Measurements from ENCODE around the gene MYL6.

MYL6 gene

GRCh38 chr12:56145217-56145616 is 12.9 kb upstream of the MYL6 start (continued):
- no peak for TF ChIP-seq ZNF548 (tag by site-specific recombination; IDR thresholded peaks at IDR 0.05)
- TF ChIP-seq ZNF221 (tag by site-specific recombination; IDR thresholded peaks at IDR 0.05; ENCODE audit: borderline replicate concordance) = no peak

- H3K4me3 ChIP-seq (ENCODE audit: low read depth, low read length) = no peak overlapping the region
- CTCF ChIA-PET = interaction anchor here (0.7 kb wide), 1 partner anchor 1847 kb away, joined by 3 read pairs; no protein-coding TSS in a partner anchor
- POLR2A ChIA-PET = interaction anchor here (0.7 to 3.6 kb wide), 2 partner anchors 13 to 19 kb away, joined by 4 to 22 read pairs; partner anchors contain the start of gene ESYT1
- TF ChIP-seq ZNF214 (tag by site-specific recombination; IDR thresholded peaks at IDR 0.05; ENCODE audit: borderline replicate concordance) = no peak
- 0 out of 2 replicates have a peak, but pooled peaks have one; percentile 24 for TF ChIP-seq IKZF3 (tag by site-specific recombination; IDR thresholded peaks at IDR 0.05)
- no peak for TF ChIP-seq SALL2 (tag by site-specific recombination; IDR thresholded peaks at IDR 0.05; ENCODE audit: borderline replicate concordance)
- TF ChIP-seq ZNF341 (tag by site-specific recombination; IDR thresholded peaks at IDR 0.05; ENCODE audit: low read depth) = no peak
- peak; percentile 28; the same call in 1 of the 2 replicates for TF ChIP-seq ZBTB48 (tag by site-specific recombination; IDR thresholded peaks at IDR 0.05)
- TF ChIP-seq PRDM10 (tag by site-specific recombination; IDR thresholded peaks at IDR 0.05) = peak; percentile 71
- 0 out of 2 replicates have a peak, but pooled peaks have one; percentile 16 for TF ChIP-seq PRDM6 (tag by site-specific recombination; IDR thresholded peaks at IDR 0.05)
- no peak for TF ChIP-seq ZNF335 (tag by site-specific recombination; conservative IDR thresholded peaks at IDR 0.05)
- H3K4me1 ChIP-seq (ENCODE audit: control insufficient read depth, insufficient read depth, low read length) = peaks cover 6% of the 10 kb centered on the region
- peaks cover 0 to 36% of the 10 kb centered on the region in 2 experiments; a peak in 2 of 3 replicates for H3K36me3 ChIP-seq (ENCODE audit: control insufficient read depth in 2 of 2, insufficient read depth in 1 of 2, low read length in 2 of 2)
- no peaks in the 10 kb centered on the region for H3K9me3 ChIP-seq (ENCODE audit: control insufficient read depth, insufficient read depth, low read depth, low read length)
- no peak overlapping the region for H3K27ac ChIP-seq (ENCODE audit: extremely low read depth, low read depth, low read length)
These were observed 11.4 kb upstream of the MYL6 start for GRCh38 chr12:56146492-56147460.

GRCh38 chr12:56150563-56150962 is 7.6 kb upstream of the MYL6 start:
- Histone ChIP-seq H3K4me1 (ENCODE audit: control insufficient read depth, insufficient read depth, low read length) (peaks cover 6% of the 10 kb centered on the region), H3K9me3 (ENCODE audit: control insufficient read depth, insufficient read depth, low read depth, low read length) (no peaks in the 10 kb centered on the region), H3K27ac (ENCODE audit: extremely low read depth, low read depth, low read length) (no peak overlapping the region), H3K36me3 (ENCODE audit: control insufficient read depth in 2 of 2, insufficient read depth in 1 of 2, low read length in 2 of 2) (peaks cover 0 to 17% of the 10 kb centered on the region in 2 experiments), H3K4me3 (ENCODE audit: low read depth, low read length) (no peak overlapping the region)
- ChIA-PET CTCF (interaction anchor here (0.6 to 0.7 kb wide), 3 partner anchors 133 to 211 kb away, joined by 3 to 4 read pairs (median 3); no protein-coding TSS in a partner anchor), POLR2A (interaction anchor here (3.6 kb wide), 1 partner anchor 23 kb away, joined by 22 read pairs; the partner anchor contains the start of gene ESYT1)
- TF ChIP-seq ZNF37A (tag by site-specific recombination; IDR thresholded peaks at IDR 0.05) (peak; percentile 86), KLF10 (tag by site-specific recombination; IDR thresholded peaks at IDR 0.05) (peak; percentile 86), GFI1B (tag by site-specific recombination; IDR thresholded peaks at IDR 0.05) (no peak), ZNF626 (tag by site-specific recombination; IDR thresholded peaks at IDR 0.05) (no peak), ZNF639 (tag by site-specific recombination; IDR thresholded peaks at IDR 0.05) (no peak), ZNF777 (tag by site-specific recombination; IDR thresholded peaks at IDR 0.05; ENCODE audit: borderline replicate concordance) (no peak), ZNF248 (tag by site-specific recombination; IDR thresholded peaks at IDR 0.05) (0 out of 2 replicates have a peak, but pooled peaks have one; percentile 44), EGR2 (tag by site-specific recombination; IDR thresholded peaks at IDR 0.05; ENCODE audit: low read depth) (no peak), ZNF324 (tag by site-specific recombination; IDR thresholded peaks at IDR 0.05) (peak; percentile 60), ZBTB20 (tag by site-specific recombination; IDR thresholded peaks at IDR 0.05) (no peak), PBX3 (CRISPR knock-in tag; IDR thresholded peaks at IDR 0.05) (no peak), ZBTB6 (tag by site-specific recombination; IDR thresholded peaks at IDR 0.05) (peak; percentile 42; the same call in 1 of the 2 replicates)
